Vagina (tissue), 2 donors: ENCODE measurements around the gene COL16A1.

Source experiments
- POLR2A ChIP-seq, 2 donors: fragments of 450-650 bp; IDR thresholded peaks; one replicate each; pipeline ENCODE4 v1.6.1; 2017; ENCODE audit warnings: antibody characterized with exemption in 2 of 2, mild to moderate bottlenecking in 2 of 2, moderate library complexity in 2 of 2
- POLR2AphosphoS5 ChIP-seq, 2 donors: sonication (generic); formaldehyde crosslinking; IDR thresholded peaks; one replicate each; pipeline ENCODE4 v1.9.0; 2017; ENCODE audit warnings: antibody characterized with exemption in 2 of 2, mild to moderate bottlenecking in 2 of 2, low read depth in 1 of 2; ENCODE audit not compliant: insufficient read depth in 1 of 2
- TF ChIP-seq, protein P1 (sequence below), 3 experiments: fragments of 450-650 bp in 2 of 3; fragments of 200-600 bp in 1 of 3; sonication (generic) in 1 of 3; IDR thresholded peaks; one replicate each; pipeline ENCODE4 v1.5.1; 2017 to 2019; ENCODE audit warnings: antibody characterized with exemption in 3 of 3, mild to moderate bottlenecking in 2 of 3, moderate library complexity in 2 of 3

DNA sequence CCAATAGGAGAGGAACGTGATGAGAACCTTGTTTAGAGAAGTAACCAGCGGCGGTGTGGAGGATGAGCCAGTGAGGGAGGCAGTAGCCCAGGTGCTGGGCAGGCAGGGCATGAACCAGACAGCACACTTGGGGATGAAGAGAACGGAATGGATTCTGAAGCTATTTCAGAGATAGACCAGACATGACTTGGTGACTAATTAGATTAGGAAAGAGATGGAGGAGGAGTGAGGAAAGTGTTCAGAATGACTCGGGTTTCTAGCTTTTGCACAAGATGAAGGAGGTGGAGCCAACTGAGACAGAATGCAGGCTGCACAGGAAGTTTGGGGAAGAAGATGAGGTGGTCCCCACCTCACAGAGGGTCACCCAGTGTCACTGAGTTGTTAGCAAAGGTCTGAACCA lies 64.3 kb downstream of the COL16A1 start:
- TF ChIP-seq, protein P1, sequence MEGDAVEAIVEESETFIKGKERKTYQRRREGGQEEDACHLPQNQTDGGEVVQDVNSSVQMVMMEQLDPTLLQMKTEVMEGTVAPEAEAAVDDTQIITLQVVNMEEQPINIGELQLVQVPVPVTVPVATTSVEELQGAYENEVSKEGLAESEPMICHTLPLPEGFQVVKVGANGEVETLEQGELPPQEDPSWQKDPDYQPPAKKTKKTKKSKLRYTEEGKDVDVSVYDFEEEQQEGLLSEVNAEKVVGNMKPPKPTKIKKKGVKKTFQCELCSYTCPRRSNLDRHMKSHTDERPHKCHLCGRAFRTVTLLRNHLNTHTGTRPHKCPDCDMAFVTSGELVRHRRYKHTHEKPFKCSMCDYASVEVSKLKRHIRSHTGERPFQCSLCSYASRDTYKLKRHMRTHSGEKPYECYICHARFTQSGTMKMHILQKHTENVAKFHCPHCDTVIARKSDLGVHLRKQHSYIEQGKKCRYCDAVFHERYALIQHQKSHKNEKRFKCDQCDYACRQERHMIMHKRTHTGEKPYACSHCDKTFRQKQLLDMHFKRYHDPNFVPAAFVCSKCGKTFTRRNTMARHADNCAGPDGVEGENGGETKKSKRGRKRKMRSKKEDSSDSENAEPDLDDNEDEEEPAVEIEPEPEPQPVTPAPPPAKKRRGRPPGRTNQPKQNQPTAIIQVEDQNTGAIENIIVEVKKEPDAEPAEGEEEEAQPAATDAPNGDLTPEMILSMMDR (IDR thresholded peaks at IDR 0.05): no peak
- TF ChIP-seq POLR2AphosphoS5 (IDR thresholded peaks at IDR 0.05; ENCODE audit: insufficient read depth in 1 of 2, low read depth in 1 of 2) (no peak), POLR2A (IDR thresholded peaks at IDR 0.05) (no peak)
